H1 (cell line): ENCODE data around the gene PTTG1IP2. TPM values are rescaled to one million over a fixed set of nuclear protein-coding genes. Genes with fewer than 3 reads are reported as not detected.

Source experiments
- CTCF ChIA-PET: fragments of 300-600 bp; sonication (Branson Sonifier 250); formaldehyde crosslinking; loops from one replicate; lab custom pipeline; 2021; ENCODE audit not compliant: partially characterized antibody; lab: Charles Lee
- POLR2A ChIA-PET: fragments of 300-600 bp; sonication (Branson Sonifier 250); formaldehyde crosslinking; loops from one replicate; lab custom pipeline; 2021; ENCODE audit warnings: inconsistent platforms; ENCODE audit not compliant: partially characterized antibody; lab: Charles Lee
- DNase-seq, 2 experiments: peaks; one replicate each; pipeline versions ENCODE4 v3.0.0 to v3.0.0-alpha.2; 2010 to 2022; ENCODE audit warnings: low spot score in 2 of 2, low read depth in 1 of 2, mixed read lengths in 1 of 2
- FAIRE-seq: peaks from 2 replicates; lab custom pipeline; 2011; peaks lifted over from hg19 to GRCh38; lab: Jason Lieb, UNC
- H2AFZ ChIP-seq: 2 replicates; pipeline ENCODE4 v1.8.1; 2012; ENCODE audit warnings: low read length, inconsistent platforms
- H2AK5ac ChIP-seq: 2 replicates; pipeline ENCODE4 v1.6.1; 2013; ENCODE audit warnings: low read depth, low read length
- H2BK120ac ChIP-seq: replicated peaks from 2 replicates; pipeline ENCODE3; 2013; ENCODE audit warnings: low read depth, low read length, inconsistent platforms
- H2BK12ac ChIP-seq: 2 replicates; pipeline ENCODE4 v1.6.1; 2013; ENCODE audit warnings: low read depth, low read length
- H2BK15ac ChIP-seq: 2 replicates; pipeline ENCODE4 v1.6.1; 2013; ENCODE audit warnings: low read length
- H2BK20ac ChIP-seq: 2 replicates; pipeline ENCODE4 v1.6.1; 2013; ENCODE audit warnings: low read length
- H2BK5ac ChIP-seq: 2 replicates; pipeline ENCODE4 v1.6.1; 2013; ENCODE audit warnings: low read depth, low read length
- H3K14ac ChIP-seq: 2 replicates; pipeline ENCODE4 v1.6.1; 2013; ENCODE audit warnings: inconsistent platforms; ENCODE audit not compliant: insufficient read length
- H3K18ac ChIP-seq: 2 replicates; pipeline ENCODE4 v1.6.1; 2013; ENCODE audit warnings: low read length; ENCODE audit errors: extremely low read depth
- H3K23ac ChIP-seq: 2 replicates; pipeline ENCODE4 v1.6.1; 2013; ENCODE audit warnings: inconsistent platforms; ENCODE audit not compliant: insufficient read length
- H3K23me2 ChIP-seq: 2 replicates; pipeline ENCODE4 v1.6.1; 2013; ENCODE audit warnings: low read depth, low read length
- H3K27ac ChIP-seq: 2 replicates; pipeline ENCODE4 v1.6.1; 2011; ENCODE audit warnings: low read depth, low read length, inconsistent platforms
- H3K27me3 ChIP-seq, 4 experiments: replicated peaks in 1 of 4; 1 replicate in 1 of 4; 2 replicates in 3 of 4; pipeline versions ENCODE4 v1.6.1 to v1.8.1; 2011 to 2013; ENCODE audit warnings: low read length in 3 of 4, mild to moderate bottlenecking in 3 of 4, inconsistent platforms in 2 of 4, mixed read lengths in 2 of 4, moderate library complexity in 1 of 4; ENCODE audit not compliant: control insufficient read depth in 3 of 4, insufficient read depth in 3 of 4; ENCODE audit errors: extremely low read depth in 1 of 4
- H3K36me3 ChIP-seq, 4 experiments: 2 replicates each; pipeline versions ENCODE4 v1.6.1 to v1.8.1; 2011 to 2013; ENCODE audit warnings: mild to moderate bottlenecking in 4 of 4, low read length in 3 of 4, moderate library complexity in 2 of 4, control low read depth in 1 of 4, inconsistent platforms in 1 of 4; ENCODE audit not compliant: insufficient read depth in 4 of 4, control insufficient read depth in 2 of 4
- H3K4ac ChIP-seq: replicated peaks from 2 replicates; pipeline ENCODE3; 2013; ENCODE audit warnings: low read length, low read depth, mixed read lengths, inconsistent platforms; ENCODE audit not compliant: insufficient read length
- H3K4me1 ChIP-seq, 4 experiments: replicated peaks in 1 of 4; 1 replicate in 1 of 4; 2 replicates in 3 of 4; pipeline versions ENCODE4 v1.6.1 to v1.8.1; 2011 to 2013; ENCODE audit warnings: low read length in 3 of 4, inconsistent platforms in 2 of 4, mixed read lengths in 1 of 4; ENCODE audit not compliant: insufficient read depth in 4 of 4, control insufficient read depth in 3 of 4
- H3K4me2 ChIP-seq, 2 experiments: 2 replicates each; pipeline versions ENCODE4 v1.6.1 to v1.8.1; 2011 to 2013; ENCODE audit warnings: low read depth in 2 of 2, low read length in 2 of 2, control low read depth in 1 of 2, inconsistent platforms in 1 of 2, mild to moderate bottlenecking in 1 of 2; ENCODE audit not compliant: insufficient read depth in 1 of 2
- H3K4me3 ChIP-seq, 4 experiments: fragments of 200-600, 300-600 bp in 1 of 4; sonication (generic), shearing (Covaris generic), sonication (Bioruptor Twin) in 1 of 4; 2 replicates each; pipeline versions ENCODE4 v1.5.1 to v1.8.1; 2011 to 2016; ENCODE audit warnings: low read length in 4 of 4, low read depth in 3 of 4, control low read depth in 2 of 4, inconsistent platforms in 2 of 4, mild to moderate bottlenecking in 2 of 4, mixed read lengths in 1 of 4, moderate library complexity in 1 of 4; ENCODE audit not compliant: insufficient read depth in 2 of 4; ENCODE audit errors: extremely low read depth in 1 of 4
- H3K56ac ChIP-seq: replicated peaks from 2 replicates; pipeline ENCODE3; 2013; ENCODE audit warnings: low read depth, mild to moderate bottlenecking, mixed read lengths, low read length, inconsistent platforms; ENCODE audit not compliant: insufficient read length
- H3K79me1 ChIP-seq: 2 replicates; pipeline ENCODE4 v1.6.1; 2013; ENCODE audit warnings: low read depth, low read length, control low read depth
- H3K79me2 ChIP-seq, 2 experiments: 2 replicates each; pipeline versions ENCODE4 v1.6.1 to v1.8.1; 2012 to 2013; ENCODE audit warnings: low read length in 2 of 2, mild to moderate bottlenecking in 2 of 2, inconsistent platforms in 1 of 2; ENCODE audit not compliant: insufficient read depth in 2 of 2, control insufficient read depth in 1 of 2
- H3K9ac ChIP-seq, 4 experiments: replicated peaks in 1 of 4; 1 replicate in 1 of 4; 2 replicates in 3 of 4; pipeline versions ENCODE4 v1.6.1 to v1.8.1; 2011 to 2013; ENCODE audit warnings: low read depth in 3 of 4, low read length in 3 of 4, control low read depth in 2 of 4, mild to moderate bottlenecking in 2 of 4, moderate library complexity in 2 of 4, inconsistent platforms in 1 of 4; ENCODE audit errors: extremely low read depth in 1 of 4
- H3K9me3 ChIP-seq, 2 experiments: 2 replicates each; pipeline versions ENCODE4 v1.6.1 to v1.8.1; 2012 to 2013; ENCODE audit warnings: mild to moderate bottlenecking in 2 of 2, moderate library complexity in 2 of 2, control low read depth in 1 of 2, inconsistent platforms in 1 of 2, low read depth in 1 of 2, low read length in 1 of 2, mixed read lengths in 1 of 2; ENCODE audit not compliant: insufficient read depth in 2 of 2
- H4K20me1 ChIP-seq, 2 experiments: replicated peaks in 1 of 2; 2 replicates each; pipeline versions ENCODE3 to v1.8.1; 2011 to 2013; ENCODE audit warnings: inconsistent platforms in 2 of 2, low read length in 2 of 2, mild to moderate bottlenecking in 1 of 2; ENCODE audit not compliant: insufficient read depth in 2 of 2, control insufficient read depth in 1 of 2
- H4K5ac ChIP-seq: 2 replicates; pipeline ENCODE4 v1.6.1; 2013; ENCODE audit warnings: low read length, low read depth, mixed read lengths, inconsistent platforms; ENCODE audit not compliant: insufficient read length
- H4K8ac ChIP-seq: 2 replicates; pipeline ENCODE4 v1.8.0; 2013; ENCODE audit warnings: mild to moderate bottlenecking, moderate library complexity, low read length, inconsistent platforms; ENCODE audit not compliant: insufficient read depth; ENCODE audit errors: extremely low read depth
- H4K91ac ChIP-seq: replicated peaks from 2 replicates; pipeline ENCODE3; 2013; ENCODE audit warnings: low read length, mixed read lengths, inconsistent platforms; ENCODE audit not compliant: insufficient read length
- CHD1 ChIP-seq: IDR thresholded peaks from 2 replicates; pipeline ENCODE4 v1.6.1; 2012; ENCODE audit warnings: low read depth, low read length, improper control_type of control experiment
- HDAC2 ChIP-seq, 2 experiments: fragments of 300-600 bp in 1 of 2; sonication (generic) in 1 of 2; IDR thresholded peaks; 2 replicates each; pipeline ENCODE4 v1.6.1; 2011 to 2012; ENCODE audit warnings: low read depth in 2 of 2, low read length in 2 of 2, mild to moderate bottlenecking in 2 of 2, moderate library complexity in 2 of 2, borderline replicate concordance in 1 of 2, inconsistent platforms in 1 of 2
- HDAC6 ChIP-seq: IDR thresholded peaks from one replicate; pipeline ENCODE4 v1.7.1; 2012; ENCODE audit warnings: low read depth, mild to moderate bottlenecking, inconsistent platforms, low read length, moderate library complexity
- KDM5A ChIP-seq: fragments of 200-600 bp; IDR thresholded peaks from 2 replicates; pipeline ENCODE4 v1.7.1; 2012; ENCODE audit warnings: mild to moderate bottlenecking, low read length, inconsistent platforms, mixed read lengths
- NRF1 ChIP-seq: IDR thresholded peaks from 2 replicates; pipeline ENCODE4 v1.6.1; 2011; ENCODE audit warnings: mild to moderate bottlenecking, low read depth, low read length, improper control_type of control experiment
- PHF8 ChIP-seq: fragments of 200-600 bp; sonication (generic); conservative IDR thresholded peaks from 2 replicates; pipeline ENCODE4 v1.7.1; 2012; ENCODE audit warnings: low read depth, mild to moderate bottlenecking, inconsistent platforms, low read length, moderate library complexity
- POLR2AphosphoS5 ChIP-seq: IDR thresholded peaks from 2 replicates; pipeline ENCODE4 v1.6.1; 2011; ENCODE audit warnings: low read depth, low read length
- RAD21 ChIP-seq, 2 experiments: IDR thresholded peaks in 1 of 2; conservative IDR thresholded peaks in 1 of 2; 2 replicates each; pipeline ENCODE4 v1.6.1; 2011; ENCODE audit warnings: low read depth in 2 of 2, low read length in 2 of 2, improper control_type of control experiment in 1 of 2, inconsistent platforms in 1 of 2, mild to moderate bottlenecking in 1 of 2, moderate library complexity in 1 of 2
- RBBP5 ChIP-seq: IDR thresholded peaks from 2 replicates; pipeline ENCODE4 v1.7.1; 2012; ENCODE audit warnings: low read depth, mild to moderate bottlenecking, inconsistent platforms, low read length, moderate library complexity, borderline replicate concordance
- RFX5 ChIP-seq: IDR thresholded peaks from 2 replicates; pipeline ENCODE4 v1.6.1; 2011; ENCODE audit warnings: low read depth, low read length, improper control_type of control experiment, borderline replicate concordance
- SUZ12 ChIP-seq: fragments of 200-600 bp; sonication (generic); IDR thresholded peaks from 2 replicates; pipeline ENCODE4 v1.6.1; 2012; ENCODE audit warnings: mild to moderate bottlenecking, inconsistent platforms, low read length, moderate library complexity, mixed read lengths
- WGBS, 2 experiments: shearing (Covaris generic) in 1 of 2; methylation state at CpG; one replicate each; pipeline versions ENCODE4 v1.1.6 to v1.1.7; 2013 to 2015; ENCODE audit warnings: low lambda C conversion rate in 2 of 2, mixed read lengths in 2 of 2, inconsistent platforms in 1 of 2, low coverage in 1 of 2, missing lambda C conversion rate in 1 of 2; ENCODE audit not compliant: insufficient replicate concordance in 2 of 2, insufficient coverage in 1 of 2, insufficient read length in 1 of 2; ENCODE audit errors: extremely low coverage in 1 of 2, missing lambda C conversion rate in 1 of 2; 5-methylcytosine and 5-hydroxymethylcytosine counted together
- polyA plus RNA-seq, 7 experiments: library from polyadenylated mRNA; depleted of rRNA in 3 of 7; stranded (reverse) in 5 of 7; unstranded in 2 of 7; fragments of >200 nt in 5 of 7; fragments of 200-250 nt in 2 of 7; gene quantifications; 1 replicate in 5 of 7; 2 replicates in 1 of 7; 4 replicates in 1 of 7; pipeline versions ENCODE4 v1.2.1 to v1.2.3, GENCODE V29; 2011 to 2013; ENCODE audit warnings: missing spikeins in 2 of 7, mixed read lengths in 2 of 7
- total RNA-seq: library from RNA; stranded (reverse); fragmentation: NEBNext Ultra II Directional; extraction: Animal tissue kit (Norgen Biotek cat#: 25700); gene quantifications from 2 replicates; pipeline ENCODE4 v1.2.1, GENCODE V29; 2021

Gene PTTG1IP2
- total and polyA plus RNA-seq, 2 of the 8 experiments (the other 6 are each of a cell fraction or from before 2014, with no cell fraction given), result not detected

GRCh38 chr7:90532231-90532929 is 62.9 kb downstream of the PTTG1IP2 start:
- H3K18ac ChIP-seq, result no peak overlapping the region
- H2BK120ac ChIP-seq, result no peak overlapping the region
- H2AK5ac ChIP-seq, result no peak overlapping the region
- TF ChIP-seq POLR2AphosphoS5 (no peak), KDM5A (no peak), HDAC6 (no peak), PHF8 (no peak), RFX5 (no peak), SUZ12 (no peak), RBBP5 (no peak), HDAC2 (IDR thresholded peaks at IDR 0.05; ENCODE audit: borderline replicate concordance in 1 of 2, low read depth in 2 of 2, low read length in 2 of 2) (no peak), NRF1 (no peak), RAD21 (IDR thresholded peaks at IDR 0.05 in 1 of 2, conservative IDR thresholded peaks at IDR 0.05 in 1 of 2; ENCODE audit: low read depth in 2 of 2, low read length in 2 of 2) (no peak), CHD1 (no peak)
- H4K20me1 ChIP-seq, result no peaks in the 10 kb centered on the region
- H3K4me3 ChIP-seq, result no peak overlapping the region
- H3K9ac ChIP-seq, result no peak overlapping the region
- H3K36me3 ChIP-seq, result no peaks in the 10 kb centered on the region
- H2BK12ac ChIP-seq, result no peak overlapping the region
- DNase-seq (no peak), FAIRE-seq (no peak)
- no peak overlapping the region for H3K4ac ChIP-seq
- 0 out of 2 replicates have a peak, but pooled peaks cover 2% of the 10 kb centered on the region for H3K23me2 ChIP-seq
- no peak overlapping the region for H3K4me2 ChIP-seq
- no peak overlapping the region for H4K5ac ChIP-seq
- CTCF ChIA-PET, result interaction anchor here (0.6 to 1.9 kb wide), 4 partner anchors 8 to 550 kb away, joined by 3 to 7 read pairs (median 4); no protein-coding TSS in a partner anchor
- H3K23ac ChIP-seq, result no peak overlapping the region
- H4K91ac ChIP-seq, result no peak overlapping the region
- no peaks in the 10 kb centered on the region for H3K27me3 ChIP-seq
- H3K79me2 ChIP-seq, result no peaks in the 10 kb centered on the region
- H2AFZ ChIP-seq, result no peak overlapping the region
- no peaks in the 10 kb centered on the region for H3K79me1 ChIP-seq
- no peaks in the 10 kb centered on the region for H3K9me3 ChIP-seq
- no peak overlapping the region for H2BK15ac ChIP-seq
- no peak overlapping the region for H2BK5ac ChIP-seq
- 79% methylated on average over 7 of the region's 7 CpGs; no CpG with 5 or more reads in 1 of the 2 experiments for WGBS, 2 experiments
- no peak overlapping the region for H4K8ac ChIP-seq
- no peak overlapping the region for H3K14ac ChIP-seq
- H2BK20ac ChIP-seq, result no peak overlapping the region
- no peak overlapping the region for H3K56ac ChIP-seq
- POLR2A ChIA-PET, result no interaction called here
- H3K27ac ChIP-seq, result no peak overlapping the region
- peaks cover 0 to 7% (median 4%) of the 10 kb centered on the region in 4 experiments; a peak in 2 of 7 replicates for H3K4me1 ChIP-seq
